ENCODE data around the gene KCNAB2. TPM values are rescaled to one million over a fixed set of nuclear protein-coding genes. Genes with fewer than 3 reads are reported as not detected.

Gene KCNAB2
- total RNA-seq, 1 experiment from 2014 or later = 10.3 TPM

DNA sequence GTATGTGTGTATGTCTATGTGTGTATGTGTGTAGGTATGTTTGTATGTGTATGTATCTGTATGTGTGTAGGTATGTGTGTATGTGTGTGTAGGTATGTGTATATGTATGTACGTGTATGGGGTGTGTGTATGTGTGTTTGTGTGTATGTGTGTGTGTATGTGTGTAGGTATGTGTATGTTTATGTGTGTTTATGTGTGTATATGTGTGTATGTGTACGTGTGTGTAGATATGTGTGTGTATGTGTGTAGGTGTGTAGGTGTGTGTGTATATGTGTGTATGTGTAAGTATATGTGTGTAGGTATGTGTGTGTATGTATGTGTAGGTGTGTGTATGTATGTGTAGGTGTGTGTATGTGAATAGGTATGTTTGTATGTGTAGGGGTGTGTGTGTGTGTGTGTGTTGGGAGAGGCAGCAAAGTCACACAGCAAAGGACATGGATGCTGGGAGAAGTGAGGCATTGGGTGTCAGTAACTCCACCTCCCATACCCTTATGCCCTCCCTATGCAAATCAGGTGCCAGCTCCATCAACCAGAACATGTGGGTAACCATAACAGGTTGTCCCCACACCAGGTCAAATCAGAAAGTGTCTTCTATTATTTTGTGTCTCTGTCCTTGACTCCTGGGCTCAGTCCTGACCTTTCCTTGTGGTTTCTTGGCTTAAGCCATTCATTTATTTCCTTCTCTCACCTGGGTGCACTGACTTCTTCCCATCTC is 15.0 kb upstream of the KCNAB2 start:
- H3K36me3 Mint-ChIP-seq = no peaks in the 10 kb centered on the region
- CTCF ChIA-PET = no interaction called here
- no peak for TF ChIP-seq ATF1 (CRISPR knock-in tag; IDR thresholded peaks at IDR 0.05)
- no peak for TF ChIP-seq ESRRA (CRISPR knock-in tag; IDR thresholded peaks at IDR 0.05; ENCODE audit: borderline replicate concordance)
- no peak for TF ChIP-seq ZNF138 (CRISPR knock-in tag; conservative IDR thresholded peaks at IDR 0.05)
- TF ChIP-seq, protein P1, sequence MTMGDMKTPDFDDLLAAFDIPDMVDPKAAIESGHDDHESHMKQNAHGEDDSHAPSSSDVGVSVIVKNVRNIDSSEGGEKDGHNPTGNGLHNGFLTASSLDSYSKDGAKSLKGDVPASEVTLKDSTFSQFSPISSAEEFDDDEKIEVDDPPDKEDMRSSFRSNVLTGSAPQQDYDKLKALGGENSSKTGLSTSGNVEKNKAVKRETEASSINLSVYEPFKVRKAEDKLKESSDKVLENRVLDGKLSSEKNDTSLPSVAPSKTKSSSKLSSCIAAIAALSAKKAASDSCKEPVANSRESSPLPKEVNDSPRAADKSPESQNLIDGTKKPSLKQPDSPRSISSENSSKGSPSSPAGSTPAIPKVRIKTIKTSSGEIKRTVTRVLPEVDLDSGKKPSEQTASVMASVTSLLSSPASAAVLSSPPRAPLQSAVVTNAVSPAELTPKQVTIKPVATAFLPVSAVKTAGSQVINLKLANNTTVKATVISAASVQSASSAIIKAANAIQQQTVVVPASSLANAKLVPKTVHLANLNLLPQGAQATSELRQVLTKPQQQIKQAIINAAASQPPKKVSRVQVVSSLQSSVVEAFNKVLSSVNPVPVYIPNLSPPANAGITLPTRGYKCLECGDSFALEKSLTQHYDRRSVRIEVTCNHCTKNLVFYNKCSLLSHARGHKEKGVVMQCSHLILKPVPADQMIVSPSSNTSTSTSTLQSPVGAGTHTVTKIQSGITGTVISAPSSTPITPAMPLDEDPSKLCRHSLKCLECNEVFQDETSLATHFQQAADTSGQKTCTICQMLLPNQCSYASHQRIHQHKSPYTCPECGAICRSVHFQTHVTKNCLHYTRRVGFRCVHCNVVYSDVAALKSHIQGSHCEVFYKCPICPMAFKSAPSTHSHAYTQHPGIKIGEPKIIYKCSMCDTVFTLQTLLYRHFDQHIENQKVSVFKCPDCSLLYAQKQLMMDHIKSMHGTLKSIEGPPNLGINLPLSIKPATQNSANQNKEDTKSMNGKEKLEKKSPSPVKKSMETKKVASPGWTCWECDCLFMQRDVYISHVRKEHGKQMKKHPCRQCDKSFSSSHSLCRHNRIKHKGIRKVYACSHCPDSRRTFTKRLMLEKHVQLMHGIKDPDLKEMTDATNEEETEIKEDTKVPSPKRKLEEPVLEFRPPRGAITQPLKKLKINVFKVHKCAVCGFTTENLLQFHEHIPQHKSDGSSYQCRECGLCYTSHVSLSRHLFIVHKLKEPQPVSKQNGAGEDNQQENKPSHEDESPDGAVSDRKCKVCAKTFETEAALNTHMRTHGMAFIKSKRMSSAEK (CRISPR knock-in tag; IDR thresholded peaks at IDR 0.05; ENCODE audit: borderline replicate concordance) = no peak
- no peak for TF ChIP-seq NR1H2 (CRISPR knock-in tag; IDR thresholded peaks at IDR 0.05)
- TF ChIP-seq, protein P2, sequence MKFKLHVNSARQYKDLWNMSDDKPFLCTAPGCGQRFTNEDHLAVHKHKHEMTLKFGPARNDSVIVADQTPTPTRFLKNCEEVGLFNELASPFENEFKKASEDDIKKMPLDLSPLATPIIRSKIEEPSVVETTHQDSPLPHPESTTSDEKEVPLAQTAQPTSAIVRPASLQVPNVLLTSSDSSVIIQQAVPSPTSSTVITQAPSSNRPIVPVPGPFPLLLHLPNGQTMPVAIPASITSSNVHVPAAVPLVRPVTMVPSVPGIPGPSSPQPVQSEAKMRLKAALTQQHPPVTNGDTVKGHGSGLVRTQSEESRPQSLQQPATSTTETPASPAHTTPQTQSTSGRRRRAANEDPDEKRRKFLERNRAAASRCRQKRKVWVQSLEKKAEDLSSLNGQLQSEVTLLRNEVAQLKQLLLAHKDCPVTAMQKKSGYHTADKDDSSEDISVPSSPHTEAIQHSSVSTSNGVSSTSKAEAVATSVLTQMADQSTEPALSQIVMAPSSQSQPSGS (CRISPR knock-in tag; IDR thresholded peaks at IDR 0.05; ENCODE audit: borderline replicate concordance, low read depth) = no peak
- no peak for TF ChIP-seq KAT7 (CRISPR knock-in tag; IDR thresholded peaks at IDR 0.05; ENCODE audit: borderline replicate concordance)
- no peak for TF ChIP-seq NFYB (CRISPR knock-in tag; conservative IDR thresholded peaks at IDR 0.05; ENCODE audit: low read depth)
- TF ChIP-seq SP1 (CRISPR knock-in tag; conservative IDR thresholded peaks at IDR 0.05) = no peak
- no peak for TF ChIP-seq NFE2L1 (CRISPR knock-in tag; IDR thresholded peaks at IDR 0.05)
- no peak for TF ChIP-seq TEAD4 (CRISPR knock-in tag; IDR thresholded peaks at IDR 0.05)
- TF ChIP-seq CREB1 (CRISPR knock-in tag; IDR thresholded peaks at IDR 0.05) = no peak
- TF ChIP-seq, protein P3, sequence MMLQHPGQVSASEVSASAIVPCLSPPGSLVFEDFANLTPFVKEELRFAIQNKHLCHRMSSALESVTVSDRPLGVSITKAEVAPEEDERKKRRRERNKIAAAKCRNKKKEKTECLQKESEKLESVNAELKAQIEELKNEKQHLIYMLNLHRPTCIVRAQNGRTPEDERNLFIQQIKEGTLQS (CRISPR knock-in tag; conservative IDR thresholded peaks at IDR 0.05) = no peak
- TF ChIP-seq, protein P4, sequence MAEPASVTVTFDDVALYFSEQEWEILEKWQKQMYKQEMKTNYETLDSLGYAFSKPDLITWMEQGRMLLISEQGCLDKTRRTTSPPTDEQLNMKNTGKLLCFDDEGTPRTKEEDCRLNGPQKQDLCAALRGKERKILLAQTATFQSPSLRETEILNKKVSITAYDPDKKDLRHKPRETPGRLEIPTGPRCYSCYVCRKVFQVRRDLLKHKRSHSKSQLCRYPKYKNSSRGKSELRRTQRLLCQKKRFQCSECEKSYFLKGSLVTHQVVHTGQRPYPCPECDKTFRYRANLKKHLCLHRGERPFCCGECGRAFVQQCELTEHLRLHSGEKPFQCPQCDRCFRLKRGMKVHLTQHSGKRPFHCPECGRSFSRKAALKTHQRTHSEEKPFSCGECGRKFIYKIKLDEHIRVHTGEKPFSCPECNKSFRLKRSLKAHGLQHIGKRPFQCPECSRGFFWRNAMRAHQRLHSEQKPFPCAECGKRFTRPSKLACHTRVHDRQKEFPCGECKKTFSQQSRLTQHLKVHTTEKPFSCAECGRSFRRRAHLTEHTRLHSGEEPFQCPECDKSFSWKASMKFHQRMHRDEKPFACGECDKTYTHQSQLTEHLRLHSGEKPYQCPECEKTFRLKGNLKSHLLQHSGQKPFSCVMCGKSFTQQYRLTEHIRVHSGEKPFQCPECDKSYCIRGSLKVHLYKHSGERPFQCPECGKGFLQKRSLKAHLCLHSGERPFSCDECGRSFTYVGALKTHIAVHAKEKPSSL (CRISPR knock-in tag; conservative IDR thresholded peaks at IDR 0.05) = no peak
- TF ChIP-seq, protein P5, sequence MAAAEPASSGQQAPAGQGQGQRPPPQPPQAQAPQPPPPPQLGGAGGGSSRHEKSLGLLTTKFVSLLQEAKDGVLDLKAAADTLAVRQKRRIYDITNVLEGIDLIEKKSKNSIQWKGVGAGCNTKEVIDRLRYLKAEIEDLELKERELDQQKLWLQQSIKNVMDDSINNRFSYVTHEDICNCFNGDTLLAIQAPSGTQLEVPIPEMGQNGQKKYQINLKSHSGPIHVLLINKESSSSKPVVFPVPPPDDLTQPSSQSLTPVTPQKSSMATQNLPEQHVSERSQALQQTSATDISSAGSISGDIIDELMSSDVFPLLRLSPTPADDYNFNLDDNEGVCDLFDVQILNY (CRISPR knock-in tag; IDR thresholded peaks at IDR 0.05) = no peak
- TF ChIP-seq ZNF423 (CRISPR knock-in tag; IDR thresholded peaks at IDR 0.05) = no peak
- TF ChIP-seq HMGA2 (CRISPR knock-in tag; IDR thresholded peaks at IDR 0.05) = no peak
- TF ChIP-seq, protein P6, sequence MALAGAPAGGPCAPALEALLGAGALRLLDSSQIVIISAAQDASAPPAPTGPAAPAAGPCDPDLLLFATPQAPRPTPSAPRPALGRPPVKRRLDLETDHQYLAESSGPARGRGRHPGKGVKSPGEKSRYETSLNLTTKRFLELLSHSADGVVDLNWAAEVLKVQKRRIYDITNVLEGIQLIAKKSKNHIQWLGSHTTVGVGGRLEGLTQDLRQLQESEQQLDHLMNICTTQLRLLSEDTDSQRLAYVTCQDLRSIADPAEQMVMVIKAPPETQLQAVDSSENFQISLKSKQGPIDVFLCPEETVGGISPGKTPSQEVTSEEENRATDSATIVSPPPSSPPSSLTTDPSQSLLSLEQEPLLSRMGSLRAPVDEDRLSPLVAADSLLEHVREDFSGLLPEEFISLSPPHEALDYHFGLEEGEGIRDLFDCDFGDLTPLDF (CRISPR knock-in tag; IDR thresholded peaks at IDR 0.05) = no peak
- no peak for TF ChIP-seq NR3C1 (CRISPR knock-in tag; conservative IDR thresholded peaks at IDR 0.05; ENCODE audit: low read depth)

More for the DNA sequence above, 15.0 kb upstream of the KCNAB2 start:
- no peak overlapping the region for H3K27ac Mint-ChIP-seq
- POLR2A ChIA-PET = no interaction called here
- DNase-seq (ENCODE audit: low spot score) = no peak
- H3K27me3 Mint-ChIP-seq (ENCODE audit: low read depth) = peaks cover 5% of the 10 kb centered on the region
- peaks cover 8% of the 10 kb centered on the region for H3K4me1 Mint-ChIP-seq
- no peak overlapping the region for H3K4me3 Mint-ChIP-seq
- no peak for ATAC-seq
- no peaks in the 10 kb centered on the region for H3K9me3 Mint-ChIP-seq

All from WTC11 (cell line).